GM21423 (cell line): ENCODE results near the gene CAB39.
"Not testable (repeated sequence)": the region's sequence is repeated elsewhere in the genome, so short reads cannot be mapped to it uniquely, and the experiment has no call there.

Experiments used
- ATAC-seq: cut with Tn5 transposase; IDR thresholded peaks from one replicate; pipeline ENCODE4 v1.9.1; 2021; ENCODE audit warnings: mild to moderate bottlenecking, moderate library complexity; ENCODE audit not compliant: unreplicated experiment

CAB39 gene

DNA sequence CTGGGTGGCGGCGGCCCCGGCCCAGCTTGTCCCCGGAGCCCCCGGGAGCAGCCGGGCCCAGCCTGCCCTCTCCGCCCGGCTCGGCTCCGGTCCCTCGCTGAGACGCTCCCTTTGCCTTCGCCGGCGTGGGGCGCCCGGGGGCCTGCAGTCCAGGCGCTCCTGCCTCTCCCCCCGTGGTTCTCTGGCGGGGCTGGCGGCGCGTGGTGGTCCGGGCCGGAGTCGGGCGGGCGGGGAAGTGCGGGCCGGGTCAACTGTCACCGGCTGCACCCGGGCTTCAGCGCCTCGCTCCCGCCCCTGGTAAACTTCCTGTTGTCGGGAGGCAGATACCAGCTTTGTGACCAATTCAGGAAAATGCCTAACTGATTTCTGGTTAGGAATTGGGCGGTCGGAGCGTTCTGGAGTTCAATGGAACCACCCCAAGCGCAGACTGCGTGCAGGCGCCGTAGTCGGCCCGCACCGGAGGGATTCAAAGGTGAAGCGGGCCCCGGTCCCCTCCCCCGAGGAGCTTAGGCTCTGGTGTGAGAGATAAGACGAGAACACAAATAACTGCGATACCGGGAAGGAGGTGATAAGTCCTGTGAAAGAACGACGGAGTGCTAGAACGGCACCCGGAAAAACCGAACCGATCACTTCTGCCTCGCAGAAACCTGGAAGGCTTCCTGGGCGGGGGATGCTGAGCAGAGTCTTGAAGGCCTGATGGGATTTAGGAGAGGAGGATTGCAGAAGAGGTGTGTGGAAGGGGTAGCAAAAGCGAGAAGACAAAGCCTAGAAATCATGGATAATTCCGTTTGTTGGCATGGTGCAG, 891 bp downstream of the CAB39 start:
- ATAC-seq = peak; percentile 13

DNA sequence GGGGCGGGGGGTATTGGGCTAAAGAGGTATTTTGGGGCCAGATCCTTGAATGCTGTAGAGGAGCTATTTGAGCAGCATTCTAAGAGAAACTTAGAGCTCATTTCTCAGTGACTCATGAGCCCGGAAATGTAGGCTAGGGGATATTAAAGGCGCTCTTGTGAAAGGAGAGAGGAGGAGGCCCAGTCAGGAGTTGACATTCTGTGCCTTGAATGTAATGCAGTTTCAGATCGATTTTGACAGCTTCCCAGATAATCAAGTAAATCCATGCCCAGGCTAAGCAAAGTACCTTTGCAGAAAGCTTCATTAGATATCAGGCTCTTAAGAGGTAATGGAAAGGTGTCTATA, 1.5 kb downstream of the CAB39 start:
- no peak for ATAC-seq

DNA sequence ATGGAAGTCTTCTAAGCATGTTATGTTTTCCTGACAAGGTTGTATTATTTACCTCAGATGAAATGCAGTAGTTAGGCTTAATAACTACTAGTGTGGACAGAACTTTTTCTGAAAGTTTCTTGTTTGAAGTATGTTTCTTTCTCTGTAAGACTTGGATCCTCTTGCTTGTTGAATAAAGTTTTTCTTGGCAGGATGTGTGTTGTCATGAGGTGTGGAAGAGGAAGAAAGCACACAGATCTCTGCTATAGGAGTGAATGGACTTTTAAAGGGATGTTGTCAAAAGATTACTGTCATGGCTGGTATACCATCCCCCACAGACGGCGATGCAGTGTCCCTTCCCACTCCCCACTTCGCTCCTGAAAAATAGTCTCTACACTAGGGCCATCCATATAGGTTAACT, 2.6 kb downstream of the CAB39 start:
- ATAC-seq = no peak

DNA sequence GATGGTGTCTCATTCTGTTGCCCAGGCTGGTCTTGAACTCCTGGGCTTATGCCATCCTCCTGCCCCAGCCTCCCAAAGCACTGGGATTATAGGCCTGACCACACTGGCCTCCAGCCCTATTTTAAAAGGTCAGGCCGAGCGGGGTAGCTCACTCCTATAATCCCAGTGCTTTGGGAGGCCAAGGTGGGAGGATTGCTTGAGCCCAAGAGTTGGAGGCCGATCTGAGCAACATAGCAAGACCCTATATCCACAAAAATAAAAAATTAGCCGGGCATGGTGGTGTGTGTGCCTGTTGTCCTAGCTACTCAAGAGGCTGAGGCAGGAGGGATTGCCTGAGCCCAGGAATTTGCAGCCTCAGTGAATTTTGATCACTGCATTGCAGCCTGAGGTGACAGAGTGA, 3.9 kb downstream of the CAB39 start:
- ATAC-seq = no peak

- ATAC-seq = no peak
Measured at GRCh38 chr2:230717600-230717999, 5.0 kb downstream of the CAB39 start.

DNA sequence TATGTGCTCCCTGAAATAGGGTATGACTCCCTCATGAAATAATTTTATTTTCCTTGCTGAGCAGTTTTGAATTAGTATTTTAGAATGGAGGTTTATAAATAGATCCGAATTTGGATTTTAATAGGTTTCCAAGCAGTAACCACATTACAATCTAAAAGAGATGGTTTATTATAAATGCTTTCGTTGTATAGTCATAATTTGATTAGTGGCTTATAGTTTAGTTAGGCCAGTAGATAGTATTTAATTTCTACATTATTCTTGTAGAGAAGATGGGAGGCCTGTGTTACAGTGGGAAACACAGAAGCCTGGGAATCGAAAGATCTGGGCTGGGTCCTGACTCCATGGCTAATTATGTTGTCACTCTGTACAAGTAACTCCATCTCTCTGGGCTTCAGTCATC, 6.7 kb downstream of the CAB39 start:
- ATAC-seq = no peak

DNA sequence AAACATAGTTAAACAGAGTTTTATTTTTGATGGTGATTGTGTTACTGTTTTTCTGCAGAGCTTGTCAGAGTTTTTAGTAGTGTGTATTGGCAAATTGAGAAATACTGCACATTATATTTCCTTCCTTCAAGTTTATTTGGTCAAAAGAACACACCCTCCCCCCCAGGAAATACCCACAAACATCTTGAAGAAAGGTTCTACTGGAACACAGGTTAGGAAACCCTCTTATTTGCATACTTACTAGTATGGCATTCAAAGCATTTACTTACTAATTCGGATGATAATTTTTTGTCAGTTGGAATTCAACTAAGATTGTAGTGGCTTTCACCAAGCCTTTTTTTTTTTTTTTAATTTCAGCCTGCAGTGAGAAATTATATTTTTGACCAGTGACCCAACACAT, 9.1 kb downstream of the CAB39 start:
- no peak for ATAC-seq

- ATAC-seq = no peak
Measured at GRCh38 chr2:230722207-230722885, 9.7 kb downstream of the CAB39 start.

GRCh38 chr2:230723363-230723762, 10.7 kb downstream of the CAB39 start:
- no peak for ATAC-seq

GRCh38 chr2:230724957-230725356, 12.3 kb downstream of the CAB39 start:
- ATAC-seq = not testable (repeated sequence)

DNA sequence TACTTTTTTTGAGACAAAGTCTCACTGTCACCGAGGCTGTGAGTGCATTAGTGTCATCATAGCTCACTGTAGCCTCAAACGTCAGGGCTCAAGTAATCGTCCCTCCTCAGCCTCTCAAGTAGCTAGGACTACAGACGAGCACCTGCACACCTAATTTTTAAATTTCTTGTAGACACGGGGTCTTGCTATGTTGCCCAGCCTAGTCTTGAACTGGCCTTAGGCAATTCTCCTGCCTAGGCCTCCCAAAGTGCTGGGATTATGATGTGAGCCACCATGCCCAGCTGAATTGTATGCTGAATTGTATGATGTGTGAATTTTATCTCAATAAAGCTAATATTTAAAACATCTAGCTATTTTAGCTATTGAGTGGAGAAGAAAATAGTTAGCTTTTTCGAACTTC, 18.9 kb downstream of the CAB39 start:
- no peak for ATAC-seq

DNA sequence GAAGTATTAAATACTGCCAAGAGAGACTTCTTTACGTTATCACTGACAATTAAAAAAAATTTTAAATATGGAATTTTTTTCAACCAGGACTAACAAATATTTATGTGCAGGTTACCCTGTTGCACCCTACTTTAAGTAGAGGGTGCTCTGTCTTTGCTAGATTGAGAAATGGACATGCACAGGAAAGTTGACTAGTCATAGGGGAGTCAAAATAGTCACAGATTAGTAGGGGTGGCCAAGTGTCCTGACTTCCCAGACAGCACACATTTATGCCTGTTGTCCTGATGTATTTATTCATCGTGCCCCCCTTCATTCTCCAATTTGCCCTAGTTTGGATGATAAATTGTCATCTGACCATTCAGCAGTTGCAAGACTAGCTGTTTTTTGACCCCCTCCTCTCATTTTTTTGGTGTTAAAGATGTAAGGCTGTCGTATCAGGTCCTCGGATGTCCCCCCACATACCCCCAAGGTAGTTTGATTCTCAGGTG, 20.3 kb downstream of the CAB39 start:
- no peak for ATAC-seq

GRCh38 chr2:230734247-230735175, 21.9 kb downstream of the CAB39 start:
- ATAC-seq = no peak

DNA sequence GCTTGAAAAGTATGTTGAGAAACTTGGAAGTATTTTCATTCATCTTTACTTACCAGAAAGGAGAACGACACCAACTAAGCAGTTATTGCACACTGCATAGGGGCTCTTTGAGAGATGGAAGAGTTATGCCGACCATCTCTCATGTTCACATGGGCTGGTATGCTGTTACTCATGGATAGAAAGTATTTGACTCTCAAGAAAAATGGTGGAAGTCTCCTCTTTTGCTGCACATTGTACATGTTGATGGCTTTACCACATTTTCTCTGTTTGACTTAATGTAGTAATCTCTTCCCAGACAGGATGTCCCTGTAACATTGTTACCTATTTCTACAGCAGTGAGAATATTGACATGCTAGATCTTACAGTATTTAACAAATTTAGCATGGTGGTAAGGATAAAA, 23.2 kb downstream of the CAB39 start:
- ATAC-seq = no peak

- no peak for ATAC-seq
Measured at GRCh38 chr2:230737300-230737699, 24.7 kb downstream of the CAB39 start.

GRCh38 chr2:230737791-230738226, 25.2 kb downstream of the CAB39 start:
- ATAC-seq = no peak

DNA sequence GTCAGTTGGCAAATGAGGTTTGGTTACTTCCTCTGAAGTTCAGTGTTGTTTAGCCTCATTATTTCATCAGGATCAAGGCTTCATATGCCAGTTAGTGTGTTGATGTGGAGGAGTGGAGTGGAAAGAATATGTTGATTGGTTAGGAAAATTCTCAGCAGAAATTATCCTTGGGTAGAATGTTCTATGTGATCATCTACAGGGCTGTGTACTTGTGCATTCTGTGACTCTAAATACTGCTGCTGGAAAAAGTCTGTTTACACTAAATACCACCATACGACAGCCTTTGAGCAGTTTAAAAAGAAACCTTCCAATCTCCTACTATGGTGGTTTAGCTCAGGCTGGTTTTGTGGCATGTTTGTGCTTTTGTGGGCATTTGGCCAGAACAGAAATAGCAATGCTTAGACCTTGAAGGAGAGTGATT, 25.8 kb downstream of the CAB39 start:
- ATAC-seq = no peak

DNA sequence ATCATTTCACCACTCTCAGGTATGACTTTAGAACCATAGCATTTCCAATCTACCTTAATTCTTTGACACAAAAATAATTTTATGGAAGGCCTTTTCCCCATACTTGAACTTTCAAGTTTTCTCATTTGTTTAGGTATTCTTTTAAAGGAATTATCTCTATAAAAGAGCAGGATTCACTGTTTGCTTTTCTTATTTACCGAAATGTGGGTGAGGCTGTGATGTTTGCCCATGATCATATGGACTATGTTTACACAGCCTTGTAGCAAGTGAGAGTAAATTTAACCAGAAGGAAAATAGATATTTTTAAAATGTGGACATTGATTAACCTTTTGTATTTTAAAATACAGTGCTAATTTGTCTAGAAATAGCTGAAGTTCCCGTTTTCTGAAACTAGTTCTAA, 26.3 kb downstream of the CAB39 start:
- ATAC-seq = no peak

GRCh38 chr2:230739961-230740360, 27.3 kb downstream of the CAB39 start:
- ATAC-seq = no peak

- no peak for ATAC-seq
Measured at GRCh38 chr2:230742781-230743180, 30.1 kb downstream of the CAB39 start.

DNA sequence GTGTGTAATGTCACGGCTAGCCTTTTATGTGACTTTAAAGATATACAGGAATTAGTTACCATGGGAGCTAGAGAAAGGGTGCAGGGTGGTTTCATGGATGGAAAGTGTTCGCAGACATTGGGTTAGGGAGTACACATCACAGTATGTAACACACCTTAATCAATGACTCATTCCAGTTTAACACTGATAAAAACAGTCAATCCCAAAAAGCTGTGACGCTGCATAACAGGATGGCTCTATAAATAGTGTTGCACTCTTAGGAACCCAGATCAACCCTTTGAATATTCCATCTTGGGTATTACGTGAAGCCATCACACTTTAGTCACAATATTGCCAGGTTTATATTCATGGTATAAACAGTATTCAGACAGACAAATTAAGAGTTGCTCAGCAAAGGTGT, 33.6 kb downstream of the CAB39 start:
- ATAC-seq = no peak
